GM11168 (cell line): ENCODE measurements around the gene NAV2.
"Not testable (repeated sequence)": the region's sequence is repeated elsewhere in the genome, so short reads cannot be mapped to it uniquely, and the experiment has no call there.

Source experiments
- in situ Hi-C: fragments of 300-500 bp; cut with MboI; formaldehyde crosslinking; loops from one replicate; pipeline ENCODE4 v1.12.0; 2022; ENCODE audit warnings: low sequenced_read_pairs; ENCODE audit not compliant: unreplicated experiment

Gene NAV2

GRCh38 chr11:19872512-19873145, 160.0 kb downstream of the NAV2 start:
- in situ Hi-C loops: no loop called here

- in situ Hi-C loops: no loop called here
Measured at GRCh38 chr11:19873730-19874129, 161.1 kb downstream of the NAV2 start.

GRCh38 chr11:19874266-19874665, 161.6 kb downstream of the NAV2 start:
- in situ Hi-C loops: no loop called here

GRCh38 chr11:19876750-19877149, 164.1 kb downstream of the NAV2 start:
- in situ Hi-C loops: no loop called here

- in situ Hi-C loops: no loop called here
Measured at GRCh38 chr11:19878520-19878919, 165.9 kb downstream of the NAV2 start.

- in situ Hi-C loops: no loop called here
Measured at GRCh38 chr11:19879307-19880087, 166.9 kb downstream of the NAV2 start.

- in situ Hi-C loops: no loop called here
Measured at GRCh38 chr11:19880088-19880345, 167.4 kb downstream of the NAV2 start.

GRCh38 chr11:19881177-19881576, 168.5 kb downstream of the NAV2 start:
- in situ Hi-C loops: no loop called here

- in situ Hi-C loops: no loop called here
Measured at GRCh38 chr11:19882356-19882755, 169.7 kb downstream of the NAV2 start.

GRCh38 chr11:19886498-19886897, 173.9 kb downstream of the NAV2 start:
- in situ Hi-C loops: no loop called here

- in situ Hi-C loops: no loop called here
Measured at GRCh38 chr11:19887842-19888241, 175.2 kb downstream of the NAV2 start.

- in situ Hi-C loops: no loop called here
Measured at GRCh38 chr11:19889531-19889930, 176.9 kb downstream of the NAV2 start.

- in situ Hi-C loops: no loop called here
Measured at GRCh38 chr11:19890308-19890707, 177.7 kb downstream of the NAV2 start.

- in situ Hi-C loops: no loop called here
Measured at GRCh38 chr11:19891022-19891421, 178.4 kb downstream of the NAV2 start.

- in situ Hi-C loops: no loop called here
Measured at GRCh38 chr11:19892387-19892786, 179.8 kb downstream of the NAV2 start.

- in situ Hi-C loops: no loop called here
Measured at GRCh38 chr11:19892876-19893275, 180.2 kb downstream of the NAV2 start.

- in situ Hi-C loops: no loop called here
Measured at GRCh38 chr11:19894404-19894803, 181.8 kb downstream of the NAV2 start.

- in situ Hi-C loops: not testable (repeated sequence)
Measured at GRCh38 chr11:19895037-19895436, 182.4 kb downstream of the NAV2 start.

GRCh38 chr11:19895776-19896175, 183.1 kb downstream of the NAV2 start:
- in situ Hi-C loops: no loop called here

- in situ Hi-C loops: loop anchor here (10.0 kb wide), 1 partner anchor 339 kb away; no protein-coding TSS in a partner anchor
Measured at GRCh38 chr11:19903620-19904069, 191.0 kb downstream of the NAV2 start.

GRCh38 chr11:19905280-19905853, 192.7 kb downstream of the NAV2 start:
- in situ Hi-C loops: loop anchor here (10.0 kb wide), 1 partner anchor 341 kb away; no protein-coding TSS in a partner anchor
